Keratinocyte (primary cell): Measurements from ENCODE around the gene TUT4.

Source experiments
- EZH2 ChIP-seq: IDR thresholded peaks from one replicate; pipeline ENCODE4 v1.6.1; 2012; ENCODE audit warnings: inconsistent platforms, mild to moderate bottlenecking, low read length, moderate library complexity
- TF ChIP-seq, protein P1 (sequence below), 3 experiments: IDR thresholded peaks in 1 of 3; conservative IDR thresholded peaks in 1 of 3; optimal IDR thresholded peaks in 1 of 3; 2 replicates in 2 of 3; 3 replicates in 1 of 3; pipeline versions ENCODE3 to v1.5.1; 2011; ENCODE audit warnings: low read length in 3 of 3, mild to moderate bottlenecking in 3 of 3, moderate library complexity in 2 of 3, control low read depth in 1 of 3, inconsistent platforms in 1 of 3; ENCODE audit not compliant: insufficient read depth in 2 of 3; ENCODE audit errors: extremely low read depth in 1 of 3

DNA sequence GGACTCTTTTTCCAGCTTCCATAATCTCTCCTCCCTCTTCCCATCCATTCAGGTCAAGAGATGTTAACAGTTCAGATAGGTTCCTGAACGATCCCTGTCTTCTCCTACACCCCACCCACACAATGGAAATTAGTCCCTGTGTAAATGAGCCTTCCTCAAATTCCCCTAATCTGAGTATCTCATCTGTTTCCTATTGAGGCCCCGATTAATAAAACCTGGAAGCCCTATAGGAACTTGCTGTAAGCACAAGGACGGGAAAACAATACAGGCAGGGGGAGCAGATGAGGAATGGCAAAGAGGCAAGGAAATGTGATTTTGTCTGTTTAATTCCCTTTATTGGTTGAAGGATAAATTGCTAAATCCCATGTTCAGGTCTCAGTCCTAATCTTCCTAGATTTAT is 42.2 kb upstream of the TUT4 start:
- TF ChIP-seq EZH2, result no peak
- TF ChIP-seq, protein P1, sequence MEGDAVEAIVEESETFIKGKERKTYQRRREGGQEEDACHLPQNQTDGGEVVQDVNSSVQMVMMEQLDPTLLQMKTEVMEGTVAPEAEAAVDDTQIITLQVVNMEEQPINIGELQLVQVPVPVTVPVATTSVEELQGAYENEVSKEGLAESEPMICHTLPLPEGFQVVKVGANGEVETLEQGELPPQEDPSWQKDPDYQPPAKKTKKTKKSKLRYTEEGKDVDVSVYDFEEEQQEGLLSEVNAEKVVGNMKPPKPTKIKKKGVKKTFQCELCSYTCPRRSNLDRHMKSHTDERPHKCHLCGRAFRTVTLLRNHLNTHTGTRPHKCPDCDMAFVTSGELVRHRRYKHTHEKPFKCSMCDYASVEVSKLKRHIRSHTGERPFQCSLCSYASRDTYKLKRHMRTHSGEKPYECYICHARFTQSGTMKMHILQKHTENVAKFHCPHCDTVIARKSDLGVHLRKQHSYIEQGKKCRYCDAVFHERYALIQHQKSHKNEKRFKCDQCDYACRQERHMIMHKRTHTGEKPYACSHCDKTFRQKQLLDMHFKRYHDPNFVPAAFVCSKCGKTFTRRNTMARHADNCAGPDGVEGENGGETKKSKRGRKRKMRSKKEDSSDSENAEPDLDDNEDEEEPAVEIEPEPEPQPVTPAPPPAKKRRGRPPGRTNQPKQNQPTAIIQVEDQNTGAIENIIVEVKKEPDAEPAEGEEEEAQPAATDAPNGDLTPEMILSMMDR (optimal IDR thresholded peaks at IDR 0.05 in 1 of 3, IDR thresholded peaks at IDR 0.05 in 1 of 3, conservative IDR thresholded peaks at IDR 0.05 in 1 of 3; ENCODE audit: extremely low read depth in 1 of 3, insufficient read depth in 2 of 3, low read length in 3 of 3), result no peak
